GM12878 (cell line): ENCODE data around the gene PHLDB3. TPM values are rescaled to one million over a fixed set of nuclear protein-coding genes. Genes with fewer than 3 reads are reported as not detected.

Experiments
- ATAC-seq: fragments of 200-7000 bp; cut with Tn5 transposase; 3 replicates; pipeline ENCODE4 v1.9.1; 2020; ENCODE audit warnings: mild to moderate bottlenecking, moderate library complexity
- BruUV-seq: library from RNA; stranded (reverse); fragments of 400-500 nt; replicated peaks from 2 replicates; lab custom pipeline; 2021; lab: Mats Ljungman, UMichigan
- CTCF ChIA-PET: fragments of 300-600 bp; sonication (Branson Sonifier 250); formaldehyde crosslinking; extraction: SDS; loops from one replicate; lab custom pipeline; 2021; ENCODE audit warnings: inconsistent platforms; lab: Yijun Ruan, JAX
- POLR2A ChIA-PET: fragments of 350-600 bp; formaldehyde crosslinking; extraction: SDS; loops from one replicate; lab custom pipeline; 2021; ENCODE audit warnings: inconsistent platforms; lab: Charles Lee
- RAD21 ChIA-PET: fragments of 300-600 bp; sonication (Branson Sonifier 250); formaldehyde crosslinking; loops from one replicate; lab custom pipeline; 2023; ENCODE audit warnings: antibody characterized with exemption; ENCODE audit not compliant: unreplicated experiment; lab: Charles Lee
- SMC1A ChIA-PET: fragments of 300-600 bp; sonication (Branson Sonifier 250); formaldehyde crosslinking; loops from one replicate; lab custom pipeline; 2023; ENCODE audit not compliant: unreplicated experiment, uncharacterized antibody; lab: Charles Lee
- DNase-seq: peaks from one replicate; pipeline ENCODE4 v3.0.0-alpha.2; 2011; ENCODE audit warnings: low read depth, low spot score
- FAIRE-seq: peaks from 3 replicates; lab custom pipeline; 2011; peaks lifted over from hg19 to GRCh38; lab: Jason Lieb, UNC
- H2AFZ ChIP-seq: 2 replicates; pipeline ENCODE4 v1.6.0; 2011; ENCODE audit warnings: low read depth, low read length, control low read depth; ENCODE audit not compliant: control insufficient read depth
- H3K27ac ChIP-seq: 2 replicates; pipeline ENCODE4 v1.5.1; 2011; ENCODE audit warnings: control low read depth; ENCODE audit not compliant: control insufficient read depth, insufficient read depth
- H3K27me3 ChIP-seq, 2 experiments: replicated peaks in 1 of 2; 2 replicates each; pipeline versions ENCODE4 v1.6.0 to v1.6.1; 2011; ENCODE audit warnings: low read length in 1 of 2; ENCODE audit not compliant: control insufficient read depth in 2 of 2, insufficient read depth in 2 of 2
- H3K36me3 ChIP-seq, 2 experiments: 2 replicates each; pipeline ENCODE4 v1.5.1; 2011; ENCODE audit warnings: low read length in 1 of 2; ENCODE audit not compliant: control insufficient read depth in 2 of 2, insufficient read depth in 2 of 2
- H3K4me1 ChIP-seq: 2 replicates; pipeline ENCODE4 v1.6.1; 2011; ENCODE audit warnings: mild to moderate bottlenecking, low read length, moderate library complexity, mixed read lengths; ENCODE audit not compliant: control insufficient read depth, insufficient read depth
- H3K4me2 ChIP-seq: 2 replicates; pipeline ENCODE4 v1.6.0; 2011; ENCODE audit warnings: control low read depth; ENCODE audit not compliant: control insufficient read depth, insufficient read depth
- H3K4me3 ChIP-seq: fragments of 200-600 bp; sonication (generic); 2 replicates; pipeline ENCODE4 v1.5.1; 2016
- H3K79me2 ChIP-seq: 2 replicates; pipeline ENCODE4 v1.6.0; 2011; ENCODE audit warnings: low read length; ENCODE audit not compliant: control insufficient read depth, insufficient read depth
- H3K9ac ChIP-seq: 2 replicates; pipeline ENCODE4 v1.8.0; 2011; ENCODE audit warnings: low read length, control low read depth, mixed read lengths; ENCODE audit not compliant: control insufficient read depth, insufficient read depth
- H3K9me3 ChIP-seq: replicated peaks from 3 replicates; pipeline ENCODE4 v1.5.1; 2011; ENCODE audit warnings: mild to moderate bottlenecking, low read length; ENCODE audit not compliant: control insufficient read depth, insufficient read depth
- H4K20me1 ChIP-seq: 2 replicates; pipeline ENCODE4 v1.6.0; 2011; ENCODE audit not compliant: control insufficient read depth, insufficient read depth
- ATF3 ChIP-seq: IDR thresholded peaks from 2 replicates; pipeline ENCODE4 v1.6.1; 2011; ENCODE audit warnings: low read depth, mild to moderate bottlenecking, low read length, moderate library complexity, borderline replicate concordance; ENCODE audit errors: extremely low read depth
- BACH1 ChIP-seq: fragments of 450-650 bp; IDR thresholded peaks from 2 replicates; pipeline ENCODE4 v1.6.1; 2017; ENCODE audit warnings: mild to moderate bottlenecking, borderline replicate concordance
- BCLAF1 ChIP-seq: fragments of 450-650 bp; IDR thresholded peaks from 2 replicates; pipeline ENCODE4 v1.6.1; 2017; ENCODE audit warnings: antibody characterized with exemption, mild to moderate bottlenecking, moderate library complexity
- KDM1A ChIP-seq: fragments of 200-600 bp; sonication (generic); IDR thresholded peaks from 2 replicates; pipeline ENCODE4 v1.6.1; 2016; ENCODE audit warnings: borderline replicate concordance
- NR2F1 ChIP-seq: fragments of 450-650 bp; conservative IDR thresholded peaks from 2 replicates; pipeline ENCODE4 v1.6.1; 2017; ENCODE audit warnings: mild to moderate bottlenecking
- PKNOX1 ChIP-seq: fragments of 450-650 bp; IDR thresholded peaks from 2 replicates; pipeline ENCODE4 v1.6.1; 2016; ENCODE audit warnings: mild to moderate bottlenecking
- RELA ChIP-seq: fragments of 450-650 bp; IDR thresholded peaks from 2 replicates; pipeline ENCODE4 v1.8.0; 2014; ENCODE audit warnings: borderline replicate concordance; ENCODE audit not compliant: partially characterized antibody
- SIN3A ChIP-seq: IDR thresholded peaks from 2 replicates; pipeline ENCODE4 v1.6.1; 2012; ENCODE audit warnings: low read depth, low read length, improper control_type of control experiment
- SREBF2 ChIP-seq: IDR thresholded peaks from 2 replicates; pipeline ENCODE4 v1.6.1; 2012; ENCODE audit warnings: mild to moderate bottlenecking, low read length
- STAT1 ChIP-seq: fragments of 450-650 bp; conservative IDR thresholded peaks from 2 replicates; pipeline ENCODE4 v1.6.1; 2014; ENCODE audit warnings: antibody characterized with exemption, mild to moderate bottlenecking
- TBL1XR1 ChIP-seq: IDR thresholded peaks from 2 replicates; pipeline ENCODE4 v1.6.1; 2012; ENCODE audit warnings: low read depth, low read length, improper control_type of control experiment
- ZBTB40 ChIP-seq: fragments of 450-650 bp; IDR thresholded peaks from 2 replicates; pipeline ENCODE4 v1.6.1; 2016; ENCODE audit warnings: mild to moderate bottlenecking, moderate library complexity, borderline replicate concordance
- ZNF274 ChIP-seq: IDR thresholded peaks from one replicate; pipeline ENCODE4 v1.8.0; 2011; ENCODE audit not compliant: insufficient read length, insufficient read depth
- WGBS: methylation state at CpG from one replicate; pipeline ENCODE4 v1.1.6; 2016; ENCODE audit warnings: low lambda C conversion rate; ENCODE audit not compliant: insufficient replicate concordance, insufficient coverage; ENCODE audit errors: missing lambda C conversion rate; 5-methylcytosine and 5-hydroxymethylcytosine counted together
- in situ Hi-C: fragments of 300-500 bp; cut with MboI; formaldehyde crosslinking; loops from 9 replicates; pipeline ENCODE4 v1.14.3; 2018; ENCODE audit warnings: mixed read lengths
- intact Hi-C: fragments of 100-400 bp; cut with micrococcal nuclease; formaldehyde crosslinking; loops from one replicate; pipeline ENCODE4 v1.14.2; 2022; ENCODE audit not compliant: unreplicated experiment
- polyA plus RNA-seq, 11 experiments: library from polyadenylated mRNA; depleted of rRNA in 4 of 11; unstranded in 6 of 11; stranded (reverse) in 5 of 11; fragments of >200 nt; fragmentation: Nextera tagmentation in 4 of 11; fragmentation: Illumina TruSeq in 1 of 11; extraction: Ambion mirVana in 4 of 11; extraction: Trizol in 1 of 11; gene quantifications; 1 replicate in 1 of 11; 2 replicates in 10 of 11; pipeline versions ENCODE4 v1.2.1 to v1.2.3, GENCODE V29; 2011 to 2016; ENCODE audit warnings: inconsistent platforms in 2 of 11, missing spikeins in 2 of 11, low read depth in 1 of 11
- total RNA-seq, 4 experiments: library from RNA; depleted of rRNA in 3 of 4; stranded (reverse); fragments of >200 nt in 3 of 4; fragmentation: Illumina TruSeq in 1 of 4; extraction: Trizol in 1 of 4; gene quantifications; 2 replicates each; pipeline versions ENCODE4 v1.2.1 to v1.2.3, GENCODE V29; 2013 to 2021

The PHLDB3 gene
- total and polyA plus RNA-seq, 10 of the 15 experiments (the other 5 are each of a cell fraction or from before 2014, with no cell fraction given), result 0.13 to 13.0 (median 5.5) TPM

GRCh38 chr19:43525836-43526771 lies 21.6 kb upstream of the PHLDB3 start:
- ChIA-PET SMC1A (interaction anchor here (0.8 to 3.4 kb wide), 8 partner anchors 10 to 253 kb away, joined by 3 to 22 read pairs (median 6); partner anchors contain the start of genes IRGQ, PHLDB3 and ZNF576), CTCF (interaction anchor here (0.6 to 9.3 kb wide), 7 partner anchors 11 to 80 kb away, joined by 3 to 393 read pairs (median 5); partner anchors contain the start of genes IRGQ, PHLDB3 and ZNF576), RAD21 (interaction anchor here (1.0 to 3.5 kb wide), 3 partner anchors 10 to 79 kb away, joined by 3 to 29 read pairs (median 23); partner anchors contain the start of genes IRGQ and ZNF576), POLR2A (interaction anchor here (1.4 to 2.9 kb wide), 5 partner anchors 10 to 142 kb away, joined by 5 to 13 read pairs (median 5); partner anchors contain the start of genes IRGQ, XRCC1 and ZNF576)
- Histone ChIP-seq H3K9ac (peak overlapping the region; percentile 55), H3K4me2 (peak overlapping the region; percentile 85), H2AFZ (peak overlapping the region; percentile 76), H3K27me3 (no peaks in the 10 kb centered on the region), H3K4me3 (peak overlapping the region; percentile 91), H3K27ac (peak overlapping the region; percentile 65), H4K20me1 (no peaks in the 10 kb centered on the region), H3K79me2 (peaks cover 12% of the 10 kb centered on the region), H3K9me3 (no peaks in the 10 kb centered on the region), H3K4me1 (peaks cover 3% of the 10 kb centered on the region; the same call in 1 of the 2 replicates), H3K36me3 (no peaks in the 10 kb centered on the region)
- BruUV-seq, result TSS peak; percentile 51
- intact Hi-C loops, result no loop called here
- FAIRE-seq (no peak), DNase-seq (no peak), ATAC-seq (peak; percentile 50)
- in situ Hi-C loops, result no loop called here
- 3% methylated on average over 25 of the region's 26 CpGs for WGBS
- no peak for TF ChIP-seq TBL1XR1
- peak; percentile 18; the same call in 1 of the 2 replicates for TF ChIP-seq PKNOX1
- no peak for TF ChIP-seq SREBF2
- TF ChIP-seq KDM1A, result no peak
- no peak for TF ChIP-seq NR2F1
- TF ChIP-seq ZBTB40, result no peak
- TF ChIP-seq ZNF274, result no peak
- no peak for TF ChIP-seq BCLAF1
- TF ChIP-seq ATF3, result no peak
- TF ChIP-seq BACH1, result no peak
- TF ChIP-seq STAT1, result no peak
- no peak for TF ChIP-seq RELA
- TF ChIP-seq SIN3A, result 0 out of 2 replicates have a peak, but pooled peaks have one; percentile 25
